Ovary (tissue), 3 donors: ENCODE measurements around the gene CPNE4.

Experiments
- CTCF ChIP-seq, 3 donors: fragments of 450-650 bp in 2 of 3; fragments of 200-600 bp in 1 of 3; IDR thresholded peaks; one replicate each; pipeline versions ENCODE4 v1.5.1 to v1.8.0; 2016 to 2022; ENCODE audit warnings: antibody characterized with exemption in 3 of 3, mild to moderate bottlenecking in 1 of 3
- EP300 ChIP-seq: sonication (generic); formaldehyde crosslinking; IDR thresholded peaks from one replicate; pipeline ENCODE4 v1.6.1; 2017; ENCODE audit warnings: antibody characterized with exemption
- POLR2A ChIP-seq: fragments of 450-650 bp; IDR thresholded peaks from one replicate; pipeline ENCODE4 v1.6.1; 2017; ENCODE audit warnings: antibody characterized with exemption, mild to moderate bottlenecking, moderate library complexity
- donor health status: DM: no; HTN: no; CAD: no.

DNA sequence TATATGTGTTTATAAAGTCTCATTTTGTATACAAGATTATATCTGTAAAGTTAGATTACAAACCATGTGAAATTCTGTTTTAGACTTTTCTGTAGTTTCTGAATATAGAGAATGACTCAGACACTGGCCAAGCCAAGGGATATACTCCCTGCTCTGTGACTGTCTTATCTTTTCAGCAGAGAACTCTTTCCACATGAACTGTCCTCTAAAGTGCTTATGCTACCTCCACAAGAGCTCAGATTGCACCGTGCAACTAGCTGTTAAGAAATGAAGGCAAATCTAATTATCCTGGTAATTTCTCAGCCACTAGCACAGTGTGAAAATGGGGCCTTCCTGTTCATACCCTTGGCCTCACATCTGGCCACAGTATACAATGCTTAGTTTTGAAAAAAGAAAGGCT is 44.3 kb upstream of the CPNE4 start:
- no peak for TF ChIP-seq CTCF (IDR thresholded peaks at IDR 0.05)
- TF ChIP-seq EP300: no peak
- no peak for TF ChIP-seq POLR2A
